CD4-positive, alpha-beta T cell treated with Interleukin-15 for 1 hour (primary cell): ENCODE results near the gene PHF12.

ENCODE experiments used
- DNase-seq: peaks from one replicate; pipeline ENCODE4 v3.0.0-alpha.2; 2020

Gene PHF12

DNA sequence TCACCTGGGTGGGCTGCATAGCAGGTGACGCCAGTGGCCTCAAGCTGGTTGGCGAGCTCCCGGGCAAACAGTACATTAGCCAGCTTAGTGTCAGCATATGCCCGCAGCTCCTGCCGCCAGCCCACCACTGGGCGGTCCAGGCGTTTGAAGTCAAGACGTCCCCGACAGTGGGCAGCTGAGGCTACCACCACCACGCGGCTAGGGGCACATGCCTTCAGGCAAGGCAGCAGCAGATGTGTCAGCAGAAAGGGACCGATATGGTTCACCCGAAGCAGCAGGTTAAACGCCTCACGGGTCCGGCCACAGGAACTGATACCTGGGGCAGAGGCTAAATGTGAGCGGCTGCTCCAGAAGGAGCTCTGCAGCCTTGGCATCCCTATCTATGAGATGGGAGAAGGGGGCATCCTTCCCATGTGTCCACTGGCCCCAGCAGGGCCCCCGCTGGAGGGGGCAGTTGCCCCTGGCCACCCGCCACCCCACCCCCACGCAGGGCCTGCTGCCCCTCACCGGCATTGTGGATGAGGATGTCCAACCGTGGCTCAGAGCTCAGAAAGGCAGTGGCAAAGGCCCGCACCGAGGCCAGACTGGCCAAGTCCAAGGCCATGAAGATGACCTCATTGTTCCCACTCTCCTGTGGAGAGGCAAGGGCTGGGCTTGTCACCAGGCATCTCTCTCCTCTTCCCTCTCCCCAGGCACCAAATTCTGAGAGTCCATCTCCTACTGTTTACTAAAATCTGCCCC, 50.2 kb downstream of the PHF12 start:
- DNase-seq: no peak

DNA sequence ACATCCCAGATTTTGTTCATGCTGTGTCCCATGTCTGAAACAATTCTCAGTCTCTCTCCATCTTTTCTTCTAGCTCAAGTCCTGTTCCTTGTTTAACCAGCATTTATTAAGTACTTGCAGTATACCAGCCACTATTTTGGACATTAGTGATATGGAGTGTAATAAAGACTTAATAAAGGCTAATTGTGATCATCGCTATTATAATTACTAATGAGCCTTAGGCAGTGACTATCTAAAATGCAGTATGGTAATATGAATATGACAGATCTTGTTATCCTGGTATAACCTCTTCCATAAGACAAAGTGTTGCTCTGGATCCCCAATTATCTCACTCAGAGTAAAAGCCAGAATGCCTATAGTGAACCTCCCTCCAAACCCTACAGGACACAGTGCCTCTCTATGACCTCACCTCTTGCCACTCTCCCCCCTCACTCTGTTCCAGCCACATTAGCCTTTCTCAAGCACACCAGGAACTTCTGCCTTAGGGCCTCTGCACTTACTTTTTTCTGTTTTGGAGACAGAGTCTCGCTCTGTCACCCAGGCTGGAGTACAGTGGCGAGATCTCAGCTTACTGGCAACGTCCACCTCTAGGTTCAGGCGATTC, 52.0 kb downstream of the PHF12 start:
- DNase-seq: peak; percentile 4

DNA sequence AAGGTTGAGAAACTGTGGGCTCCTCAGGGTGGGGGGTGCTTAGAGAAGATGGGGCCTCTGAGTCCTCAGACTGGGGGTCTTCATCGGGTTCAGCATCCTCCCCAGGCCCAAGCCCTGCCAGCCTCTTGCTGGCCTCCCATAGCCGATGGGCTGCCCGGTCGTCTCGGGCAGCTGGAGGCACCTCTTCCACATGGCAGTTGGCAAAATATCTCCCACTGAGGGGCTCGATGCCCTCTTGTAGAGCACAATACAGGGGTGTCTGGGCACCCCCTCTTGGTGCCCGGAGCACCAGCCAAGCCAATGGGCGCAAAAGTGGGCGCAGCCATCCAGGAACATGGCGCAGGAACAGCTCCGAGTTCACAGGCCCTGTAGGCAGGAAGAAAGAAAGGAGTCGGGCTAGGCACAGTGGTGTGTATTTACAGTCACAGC, 52.8 kb downstream of the PHF12 start:
- DNase-seq: peak; percentile 4

DNA sequence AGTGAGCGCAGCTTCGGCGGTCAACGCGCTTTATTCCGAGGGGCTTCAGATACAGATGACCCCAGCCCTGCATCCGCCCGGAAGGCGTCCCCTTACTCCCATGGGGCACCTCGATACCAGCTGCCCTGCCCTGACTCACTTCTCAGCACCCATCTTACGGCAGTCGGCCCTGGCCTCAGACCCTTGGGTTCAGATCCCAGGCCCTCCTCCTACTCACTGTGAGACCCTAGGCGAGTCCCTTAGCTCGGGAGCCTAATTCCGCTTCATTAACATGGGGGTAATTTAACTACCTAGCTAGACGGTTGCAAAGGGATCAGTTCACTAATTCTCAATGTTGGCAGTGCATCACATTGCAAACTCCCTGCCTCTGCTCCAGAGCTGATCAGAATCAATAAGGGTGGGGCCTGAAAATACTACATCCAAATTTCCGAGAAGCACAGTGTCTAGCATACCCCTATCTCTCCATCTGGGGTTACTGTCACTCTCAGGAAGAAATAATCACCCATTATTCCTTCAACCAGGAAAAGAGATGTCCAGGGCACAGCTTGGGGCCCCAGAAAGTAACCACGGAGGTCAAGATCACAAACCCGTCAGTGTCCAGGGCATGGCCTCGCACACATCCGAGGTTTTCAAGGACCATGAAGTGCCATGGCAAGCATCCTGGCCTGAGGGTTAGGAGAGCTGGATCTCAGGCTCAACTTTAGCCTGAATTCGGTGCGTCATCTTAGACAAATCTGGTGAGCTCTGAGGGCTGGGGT, 53.4 kb downstream of the PHF12 start:
- DNase-seq: peak; percentile 3

DNA sequence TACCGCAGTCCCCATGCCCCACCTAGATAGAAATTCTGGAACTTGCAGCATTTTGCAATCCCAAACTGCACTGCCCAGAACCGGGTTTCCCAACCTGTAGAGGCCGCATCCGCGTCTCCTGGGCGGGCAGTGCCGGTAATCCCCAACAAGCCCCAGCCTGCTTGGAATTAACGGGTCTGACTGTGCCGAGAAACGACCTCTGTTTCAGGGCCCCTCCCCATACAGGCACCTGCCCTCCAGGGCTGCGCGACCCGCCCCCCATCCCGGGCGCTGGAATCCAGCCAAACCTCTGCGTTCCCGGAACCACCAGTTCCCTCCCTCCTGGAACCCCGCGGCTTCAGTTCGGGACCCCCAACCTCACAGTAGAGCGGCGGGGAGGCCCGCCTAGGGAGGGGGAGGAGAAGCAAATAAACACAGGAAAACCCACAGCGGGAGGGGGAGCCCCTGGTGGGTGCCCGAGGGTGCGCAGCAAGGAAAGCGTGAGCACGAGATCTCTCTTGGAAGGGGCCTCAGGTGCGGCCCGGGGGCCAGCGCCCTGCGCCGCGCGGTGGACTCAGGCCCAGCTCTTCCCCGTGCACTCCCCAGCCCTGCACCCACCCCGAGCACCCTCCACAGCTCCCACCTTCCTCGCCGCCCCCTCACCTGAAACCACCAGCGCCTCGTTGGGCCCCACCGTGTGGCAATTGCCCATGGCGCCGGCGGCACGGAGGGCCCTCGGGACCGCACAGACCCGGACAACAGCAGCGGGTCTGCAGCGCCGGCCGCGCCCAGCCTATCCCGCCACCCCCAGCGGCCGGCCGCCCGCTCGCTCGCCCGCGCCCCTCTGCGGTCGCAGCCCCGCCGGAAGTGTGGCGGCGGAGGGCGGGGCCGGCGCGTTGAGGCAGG, 54.2 kb downstream of the PHF12 start, which contains the start of gene FLOT2:
FLOT2 (minus strand) TSS at position 850 of the 885 bp plus-strand sequence; CDS start at position 691, 159 bp downstream.
- peak; percentile 61 for DNase-seq

DNA sequence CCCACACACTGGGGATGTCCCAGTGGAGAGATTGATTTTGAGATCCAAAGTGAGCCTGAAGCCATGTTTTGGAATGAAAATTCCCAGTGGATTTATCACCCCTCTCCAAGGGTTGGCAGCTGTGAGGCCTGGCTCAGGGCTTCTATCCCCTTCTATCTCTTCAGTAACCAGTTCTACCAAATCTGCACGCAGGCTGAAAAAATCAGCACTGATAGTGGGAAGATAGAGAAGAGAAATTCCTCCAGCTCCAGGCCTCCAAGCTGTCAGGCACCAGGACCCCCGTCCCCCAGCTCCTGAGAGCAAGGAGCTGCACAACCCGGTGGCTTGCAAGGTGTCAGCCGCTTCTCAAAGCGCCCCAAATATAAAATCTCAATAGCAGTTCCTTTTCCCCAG, 54.8 kb downstream of the PHF12 start:
- no peak for DNase-seq

DNA sequence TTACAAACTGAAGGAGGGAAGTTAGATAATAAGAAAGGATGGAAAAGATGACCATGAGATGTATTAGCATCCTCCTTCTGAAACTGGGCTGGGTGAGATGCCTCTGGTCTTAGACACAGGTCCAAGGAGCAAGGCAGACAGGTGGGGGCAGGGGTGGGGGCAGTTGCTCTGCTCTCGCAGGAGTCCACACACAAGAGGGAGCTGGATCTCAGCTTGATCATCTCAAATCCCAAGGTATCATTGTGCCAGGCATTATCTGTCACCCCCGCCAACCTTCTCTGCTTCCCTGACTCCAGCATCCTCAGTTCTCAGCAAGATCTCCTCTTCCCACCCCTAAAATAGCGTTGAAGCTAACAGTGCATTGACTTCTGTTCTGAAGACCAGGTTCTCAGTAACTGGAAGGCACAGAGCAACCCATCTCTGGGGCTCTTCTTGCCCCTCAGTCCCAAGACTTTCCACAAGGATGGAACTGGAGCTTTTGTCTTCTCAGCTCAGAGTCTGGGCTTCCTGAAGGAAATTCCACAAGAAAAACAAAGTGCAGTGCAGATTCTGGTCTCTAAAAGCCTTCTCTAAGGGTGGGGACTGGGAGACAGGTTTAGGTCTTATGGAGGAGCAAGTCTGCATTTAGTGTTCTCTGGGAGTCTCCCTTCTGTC, 55.4 kb downstream of the PHF12 start:
- DNase-seq: no peak

DNA sequence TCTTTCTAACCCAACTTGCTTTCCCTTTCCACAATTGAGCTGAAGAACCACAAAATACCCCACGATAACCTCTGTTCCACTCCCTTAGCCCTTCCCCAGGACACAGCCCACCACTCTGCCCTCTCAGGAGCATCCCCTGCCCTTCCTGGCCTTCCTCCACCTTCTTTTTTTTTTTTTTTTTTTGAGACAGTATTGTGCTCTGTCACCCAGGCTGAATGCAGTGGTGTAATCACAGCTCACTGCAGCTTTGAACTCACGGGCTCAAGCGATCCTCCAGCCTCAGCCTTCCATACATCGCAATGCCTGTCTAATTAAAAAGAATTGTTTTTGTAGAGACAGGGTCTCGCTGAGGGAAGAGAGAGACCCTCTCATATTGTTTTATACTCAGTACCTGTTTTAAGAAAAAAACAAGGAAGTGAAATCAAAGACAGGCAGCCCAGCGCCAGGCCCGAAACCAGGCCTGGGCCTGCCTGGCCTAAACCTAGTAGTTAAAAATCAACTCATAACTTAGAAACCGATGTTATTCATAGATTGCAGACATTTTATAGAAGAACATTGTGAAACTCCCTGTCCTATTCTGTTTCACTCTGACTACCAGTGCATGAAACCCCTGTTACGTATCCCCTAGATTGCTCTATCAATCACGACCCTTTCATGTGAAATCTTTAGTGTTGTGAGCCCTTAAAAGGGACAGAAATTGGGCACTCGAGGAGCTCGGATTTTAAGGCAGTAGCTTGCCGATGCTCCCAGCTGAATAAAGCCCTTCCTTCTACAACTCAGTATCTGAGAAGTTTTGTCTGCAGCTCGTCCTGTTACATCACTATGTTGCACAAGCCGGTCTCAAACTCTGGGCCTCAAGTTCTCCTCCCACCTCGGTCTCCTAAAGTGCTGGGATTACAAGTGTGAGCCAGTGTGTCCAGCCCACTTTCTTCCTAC, 57.8 kb downstream of the PHF12 start:
- DNase-seq: peak; percentile 48

DNA sequence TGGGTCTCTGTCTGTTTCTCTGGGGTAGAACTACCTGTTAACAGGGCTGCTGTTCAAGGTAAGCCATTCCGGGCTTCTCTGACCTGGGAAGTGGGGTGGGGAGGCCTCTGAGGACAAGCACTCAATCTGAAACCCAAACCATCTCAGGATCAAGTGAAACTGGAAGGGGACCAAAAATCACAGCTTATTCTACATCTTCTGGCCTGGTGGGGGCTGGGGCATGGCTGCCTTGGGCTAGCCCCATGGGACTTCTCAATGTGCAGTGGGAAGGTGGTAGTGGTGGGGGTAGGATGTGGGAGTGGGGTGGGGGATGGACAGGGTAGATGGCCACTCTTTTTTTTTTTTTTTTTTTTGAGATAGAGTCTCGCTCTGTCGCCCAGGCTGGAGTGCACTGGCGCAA, 59.3 kb downstream of the PHF12 start:
- DNase-seq: no peak

DNA sequence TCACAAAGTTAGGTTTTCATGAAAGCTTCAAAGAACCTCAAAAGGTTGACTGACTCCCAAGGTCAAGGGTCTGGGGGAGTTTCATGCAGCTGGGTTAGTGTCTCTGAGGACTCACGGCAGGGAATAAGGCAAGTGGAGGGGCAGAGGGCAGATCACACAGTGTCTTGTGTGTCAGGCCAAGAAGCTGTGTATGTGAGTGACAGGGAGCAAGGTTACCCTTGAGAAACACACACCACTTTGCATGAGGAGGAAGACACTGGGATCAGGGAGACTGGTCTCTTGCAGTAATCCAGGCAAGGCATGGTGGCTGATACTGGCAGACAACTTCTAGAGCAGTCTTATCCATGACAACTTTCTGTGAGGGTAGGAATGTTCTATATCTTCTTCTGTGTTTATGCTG, 60.1 kb downstream of the PHF12 start:
- DNase-seq: no peak

DNA sequence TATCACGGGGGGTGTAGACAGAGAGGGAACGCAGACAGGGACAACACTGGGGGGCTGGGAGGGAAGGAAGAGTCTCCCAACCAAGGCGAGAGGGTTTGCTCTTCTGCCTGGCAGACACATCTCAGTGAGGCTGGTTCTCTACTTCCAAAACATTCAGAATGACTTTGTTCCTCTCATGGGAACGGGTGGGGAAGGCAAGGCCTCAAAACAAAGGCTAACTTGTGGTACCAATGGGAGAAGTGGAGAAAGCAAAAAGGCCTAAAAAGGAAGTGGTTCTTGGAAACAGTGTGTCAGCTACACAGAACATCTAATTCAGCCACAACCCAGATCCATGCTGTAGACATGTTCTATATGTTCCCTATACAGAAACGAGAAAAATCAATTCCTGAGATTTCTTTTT, 61.3 kb downstream of the PHF12 start:
- no peak for DNase-seq

DNA sequence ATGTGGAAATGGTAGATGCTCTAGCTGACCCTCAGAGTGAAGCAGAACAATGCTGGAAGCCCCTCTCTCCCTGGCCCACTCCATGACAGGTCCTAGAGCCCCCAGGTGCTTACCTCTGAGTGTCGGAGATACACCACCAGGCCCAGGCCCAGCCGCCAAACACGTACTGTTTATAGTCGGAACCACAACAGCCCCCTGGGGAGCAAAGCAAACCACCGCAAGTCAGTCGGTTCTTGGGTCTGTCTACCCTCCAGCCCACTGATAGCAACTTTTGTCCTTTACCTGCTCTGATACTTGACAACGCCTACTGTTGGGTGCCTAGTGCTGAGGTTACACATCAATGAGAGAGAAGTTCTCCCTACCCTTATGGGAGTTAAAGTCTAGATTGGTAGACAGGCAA, 62.5 kb downstream of the PHF12 start:
- DNase-seq: no peak

DNA sequence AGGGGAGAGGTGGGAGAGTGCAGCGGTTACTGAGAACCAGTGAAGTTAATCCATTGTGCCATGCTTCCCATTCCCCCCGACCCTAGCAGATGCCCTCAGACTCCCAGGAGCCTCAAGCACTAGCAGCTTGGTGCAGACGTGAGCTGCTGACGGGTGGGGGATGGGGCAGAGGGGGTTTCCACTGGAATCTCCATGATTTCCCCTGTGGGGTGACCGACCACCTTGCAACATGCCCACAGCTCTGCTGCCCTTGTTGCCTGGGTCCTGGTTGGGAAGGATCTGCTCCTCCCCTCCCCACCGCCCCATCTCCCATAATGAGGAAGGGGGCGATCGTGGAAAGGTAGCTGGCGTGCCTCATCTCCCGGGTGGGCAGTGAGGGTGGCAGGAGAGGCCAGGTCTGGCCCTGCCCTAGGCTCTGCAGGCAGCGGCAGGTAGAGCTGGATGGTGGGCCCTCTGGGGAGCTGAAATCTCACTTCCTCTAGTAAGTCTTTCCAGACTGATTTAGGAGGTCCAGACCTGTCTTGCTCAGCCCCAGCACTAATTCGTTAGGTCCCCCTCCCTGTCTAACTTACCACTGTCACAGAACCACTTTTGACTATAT, 63.3 kb downstream of the PHF12 start:
- DNase-seq: no peak

DNA sequence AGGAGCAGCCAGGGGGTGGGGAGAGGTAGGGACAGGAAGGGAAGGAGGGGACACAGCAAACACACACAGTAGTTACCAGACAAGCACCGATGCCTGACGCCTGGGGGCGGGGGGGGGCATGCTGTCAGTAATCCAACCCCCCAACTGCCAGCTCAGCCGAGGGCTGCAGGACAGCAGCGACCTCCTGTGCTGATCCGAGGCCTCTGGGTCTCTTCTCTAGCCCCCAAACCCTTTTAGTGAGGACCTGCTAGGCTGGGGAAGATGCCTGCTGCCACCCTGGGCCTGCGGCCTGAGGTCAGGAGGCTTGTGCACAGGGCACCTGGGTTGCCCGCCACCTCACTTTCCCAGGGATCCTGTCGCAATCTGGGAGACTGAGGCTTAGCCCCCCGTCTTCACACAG, 65.4 kb downstream of the PHF12 start:
- no peak for DNase-seq

DNA sequence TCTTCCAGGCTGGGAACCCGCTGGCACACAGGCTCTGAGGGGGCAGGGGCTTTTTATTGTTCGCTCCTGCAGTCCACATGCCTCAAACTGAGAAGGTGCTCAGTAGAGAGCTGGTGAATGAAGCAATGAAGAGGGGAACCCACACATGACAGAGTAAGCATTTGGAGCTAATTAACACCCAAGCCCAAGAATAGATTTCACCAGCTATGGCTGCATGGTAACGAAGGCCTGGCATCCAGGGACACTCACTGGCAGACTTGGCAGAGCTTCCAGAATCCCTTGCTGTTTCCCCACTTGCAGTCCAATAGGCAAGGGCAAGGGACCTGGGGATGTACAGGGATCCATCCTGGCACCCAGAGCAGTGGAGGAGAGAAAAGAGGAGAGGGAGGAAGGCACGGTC, 66.0 kb downstream of the PHF12 start:
- no peak for DNase-seq

DNA sequence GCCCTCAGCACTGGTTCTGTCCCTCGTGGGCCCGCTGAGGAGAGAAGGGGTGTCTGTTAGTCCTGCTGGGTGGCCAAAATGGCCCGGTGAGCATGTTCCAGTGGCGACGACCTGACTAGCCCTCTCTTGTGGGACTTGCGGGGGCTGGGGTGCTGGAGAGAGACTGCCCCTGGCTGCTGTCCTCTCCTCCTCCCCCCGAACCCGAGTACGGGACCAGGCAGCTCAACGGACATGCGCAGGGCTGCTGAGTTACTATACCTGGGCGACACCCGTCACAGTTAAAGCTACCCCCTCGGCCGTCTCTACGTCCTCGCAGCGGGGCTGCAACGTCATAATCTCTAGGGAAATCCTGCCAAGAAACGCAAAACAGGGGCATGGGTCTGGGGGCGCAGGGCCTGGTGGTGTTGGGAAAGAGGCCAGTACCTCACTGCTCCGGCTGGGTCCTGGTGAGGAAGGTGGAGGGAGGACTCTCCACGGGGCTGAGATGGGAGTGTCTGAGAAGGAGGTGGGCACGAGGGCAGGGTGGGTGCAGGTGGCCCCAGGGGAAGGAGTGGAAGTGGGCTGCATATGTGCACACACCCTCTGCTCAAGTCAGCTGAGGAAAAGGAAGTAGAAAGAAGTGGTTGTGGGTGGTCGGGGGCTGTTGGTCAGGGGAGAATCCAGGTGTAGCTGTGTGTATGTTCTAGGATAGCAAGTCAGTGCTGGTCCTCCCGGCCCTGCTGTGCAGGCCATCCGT, 67.2 kb downstream of the PHF12 start:
- DNase-seq: no peak

DNA sequence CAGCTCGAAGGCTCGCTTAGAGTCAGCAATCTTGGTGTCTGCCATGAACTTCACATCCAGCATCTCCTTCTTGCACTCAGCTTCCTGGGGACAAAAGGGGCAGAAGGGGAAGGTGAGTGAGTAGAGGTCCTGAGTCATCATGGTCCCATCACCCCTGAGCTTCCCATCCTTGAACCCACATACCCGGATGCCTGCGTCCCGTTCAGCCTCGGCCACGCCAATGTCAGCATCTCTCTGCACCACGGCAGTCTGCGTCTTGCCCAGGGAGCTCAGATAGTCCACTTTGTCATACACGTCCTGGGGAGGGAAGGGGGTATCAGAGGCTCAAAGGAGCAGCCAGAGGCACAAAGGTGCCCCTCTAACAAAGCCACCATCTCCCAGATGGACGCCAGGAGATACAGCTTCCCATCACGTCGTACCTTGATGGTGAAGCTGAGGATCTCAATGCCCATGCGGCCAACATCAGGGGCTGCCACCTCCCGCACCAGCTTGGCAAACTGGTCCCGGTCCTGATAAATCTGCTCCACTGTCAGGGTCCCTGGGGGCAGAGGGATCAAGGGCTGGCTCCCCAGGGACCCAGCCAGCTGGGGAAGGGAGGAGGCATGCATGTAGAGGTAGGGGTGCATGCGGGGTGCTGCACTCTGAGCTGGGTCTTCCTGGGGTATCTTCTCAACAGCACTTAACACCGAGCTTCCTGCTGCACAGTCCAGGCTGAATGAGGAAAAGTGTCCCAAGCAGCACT, 69.0 kb downstream of the PHF12 start:
- no peak for DNase-seq

DNA sequence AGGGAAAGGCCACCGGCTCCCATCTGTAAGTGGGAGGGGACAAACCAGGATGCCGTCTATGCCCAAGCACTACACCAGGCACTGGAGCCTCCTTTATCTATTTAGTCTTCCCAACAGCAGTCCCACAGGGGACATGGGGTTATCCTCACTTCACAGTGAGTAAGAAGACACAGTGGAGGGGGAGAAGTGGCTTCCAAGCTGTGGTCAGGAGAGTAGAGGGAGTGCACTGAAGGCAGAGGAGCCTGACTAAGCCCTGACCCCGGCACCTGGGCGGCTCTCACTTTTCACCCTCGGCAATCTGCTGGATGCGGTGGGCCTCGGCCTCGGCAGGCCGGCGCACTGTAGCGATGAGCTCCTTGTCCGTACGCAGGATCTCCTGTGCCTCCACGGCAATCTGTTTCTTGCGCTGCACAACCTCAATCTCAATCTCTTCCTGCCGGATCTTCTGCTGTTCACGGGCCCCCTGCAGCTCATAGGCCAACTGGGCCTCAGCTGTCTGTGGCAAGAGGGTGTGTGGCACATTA, 69.7 kb downstream of the PHF12 start:
- no peak for DNase-seq

DNA sequence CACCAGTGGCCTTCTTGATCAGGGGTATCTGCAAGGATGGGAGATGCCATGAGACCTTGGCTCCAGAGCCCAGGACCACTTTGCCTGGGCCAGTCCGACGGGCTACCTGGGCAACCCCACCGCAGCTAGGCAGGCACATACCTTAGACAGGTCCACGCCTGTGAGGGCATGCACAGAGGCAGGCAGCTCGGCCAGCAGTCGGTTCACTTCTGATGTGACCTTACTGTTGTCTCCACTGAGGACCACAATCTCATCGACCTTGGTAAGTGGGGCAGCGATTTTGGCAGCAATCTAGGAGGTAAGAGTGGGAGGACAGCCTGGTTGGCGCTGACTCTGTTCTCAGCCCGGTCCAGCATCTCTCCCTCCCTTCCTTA, 70.8 kb downstream of the PHF12 start:
- no peak for DNase-seq
